SHP77 treated with DMSO at 0.1 percent for 48 hours (cell line): Measurements from ENCODE around the gene GRIK4.

Experiments
- DNase-seq: peaks from one replicate; lab custom pipeline; 2025; lab: John Stamatoyannopoulos, UW

The GRIK4 gene

GRCh38 chr11:120642196-120642894, 130.8 kb downstream of the GRIK4 start:
- no peak for DNase-seq

GRCh38 chr11:120643284-120643683, 131.7 kb downstream of the GRIK4 start:
- DNase-seq: no peak

GRCh38 chr11:120645639-120646038, 134.1 kb downstream of the GRIK4 start:
- DNase-seq: peak; percentile 27

- DNase-seq: no peak
Observed at GRCh38 chr11:120646206-120646605, 134.7 kb downstream of the GRIK4 start.

- DNase-seq: no peak
Observed at GRCh38 chr11:120647681-120648080, 136.1 kb downstream of the GRIK4 start.

- DNase-seq: no peak
Observed at GRCh38 chr11:120648771-120649170, 137.2 kb downstream of the GRIK4 start.

GRCh38 chr11:120649316-120649715, 137.8 kb downstream of the GRIK4 start:
- peak; percentile 11 for DNase-seq

GRCh38 chr11:120651396-120651795, 139.8 kb downstream of the GRIK4 start:
- no peak for DNase-seq

GRCh38 chr11:120651836-120652235, 140.3 kb downstream of the GRIK4 start:
- no peak for DNase-seq

- no peak for DNase-seq
Observed at GRCh38 chr11:120652705-120653335, 141.3 kb downstream of the GRIK4 start.

GRCh38 chr11:120655589-120655988, 144.0 kb downstream of the GRIK4 start:
- no peak for DNase-seq

GRCh38 chr11:120657306-120658070, 145.9 kb downstream of the GRIK4 start:
- DNase-seq: no peak

- no peak for DNase-seq
Observed at GRCh38 chr11:120658071-120658423, 146.5 kb downstream of the GRIK4 start.

- no peak for DNase-seq
Observed at GRCh38 chr11:120659076-120659475, 147.5 kb downstream of the GRIK4 start.

GRCh38 chr11:120660024-120660565, 148.5 kb downstream of the GRIK4 start:
- DNase-seq: peak; percentile 1

- DNase-seq: no peak
Observed at GRCh38 chr11:120662071-120662676, 150.6 kb downstream of the GRIK4 start.

- no peak for DNase-seq
Observed at GRCh38 chr11:120663142-120663541, 151.6 kb downstream of the GRIK4 start.

GRCh38 chr11:120666121-120666639, 154.6 kb downstream of the GRIK4 start:
- no peak for DNase-seq

- DNase-seq: no peak
Observed at GRCh38 chr11:120667281-120667680, 155.7 kb downstream of the GRIK4 start.

GRCh38 chr11:120667934-120668333, 156.4 kb downstream of the GRIK4 start:
- DNase-seq: no peak

- DNase-seq: no peak
Observed at GRCh38 chr11:120668537-120668936, 157.0 kb downstream of the GRIK4 start.

- no peak for DNase-seq
Observed at GRCh38 chr11:120674542-120674941, 163.0 kb downstream of the GRIK4 start.
